ENCODE measurements around the gene GSE1. TPM values are rescaled to one million over a fixed set of nuclear protein-coding genes. Genes with fewer than 3 reads are reported as not detected.

GSE1 gene
- total RNA-seq, 2 experiments from 2014 or later: 15.3 to 16.0 TPM

GRCh38 chr16:85618521-85618920 lies 5.4 kb downstream of the GSE1 start:
- no peak for DNase-seq
- Mint-ChIP-seq H3K9me3 (no peaks in the 10 kb centered on the region), H3K27ac (no peak overlapping the region), H3K4me3 (no peak overlapping the region), H3K36me3 (no peaks in the 10 kb centered on the region), H3K4me1 (ENCODE audit: low read depth) (peaks cover 28% of the 10 kb centered on the region), H3K27me3 (peaks cover 7% of the 10 kb centered on the region)
- ChIA-PET POLR2A (interaction anchor here (0.5 to 0.6 kb wide), 2 partner anchors 65 to 104 kb away, joined by 4 to 5 read pairs; no protein-coding TSS in a partner anchor), CTCF (interaction anchor here (0.9 to 3.7 kb wide), 3 partner anchors 8 to 197 kb away, joined by 3 to 36 read pairs (median 3); no protein-coding TSS in a partner anchor)
- intact Hi-C loops (cut with micrococcal nuclease): loop anchor here (10.0 kb wide), 1 partner anchor 314 kb away; no protein-coding TSS in a partner anchor

DNA sequence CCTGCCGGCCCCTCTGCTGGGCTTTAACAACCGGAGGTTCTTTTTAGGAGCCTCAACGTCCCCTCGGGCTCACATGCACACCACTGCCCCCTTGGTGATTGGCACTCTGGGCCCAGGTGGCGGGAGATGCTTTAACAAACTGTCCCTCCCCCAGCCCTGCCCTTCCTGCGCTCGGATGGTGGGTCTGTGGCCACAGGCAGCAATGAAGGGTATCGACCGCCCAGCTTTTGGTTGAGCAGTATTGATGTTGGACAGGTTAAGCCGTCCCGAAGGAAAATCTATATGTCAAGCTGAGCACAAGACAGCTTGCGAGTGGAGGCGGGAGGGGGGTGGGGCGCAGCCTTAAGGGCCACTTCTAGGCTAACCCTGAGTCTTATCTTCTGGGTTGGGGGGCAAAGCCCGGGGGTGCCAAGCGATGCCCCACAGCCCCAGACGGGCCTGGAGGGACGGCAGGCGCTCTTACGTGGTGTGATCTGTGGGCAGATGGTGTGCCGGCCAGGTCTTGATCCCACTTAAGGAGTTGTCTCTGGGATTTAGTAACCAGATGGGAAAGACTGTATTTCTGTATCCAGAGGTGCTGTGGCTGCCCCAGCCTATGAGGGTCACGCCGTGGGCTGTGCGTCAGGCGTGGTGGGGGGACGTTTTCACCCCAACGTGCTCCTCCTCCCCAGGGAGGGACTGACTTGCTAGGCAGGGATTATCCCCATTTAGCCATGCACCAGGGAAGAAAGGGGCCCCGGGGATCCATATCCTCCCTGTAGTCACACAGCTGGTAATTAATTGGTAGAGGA lies 6.2 kb downstream of the GSE1 start:
- CTCF ChIA-PET: interaction anchor here (1.2 to 1.5 kb wide), 2 partner anchors 191 to 198 kb away, joined by 3 to 4 read pairs; no protein-coding TSS in a partner anchor
- H3K4me1 Mint-ChIP-seq (ENCODE audit: low read depth): peaks cover 28% of the 10 kb centered on the region

DNA sequence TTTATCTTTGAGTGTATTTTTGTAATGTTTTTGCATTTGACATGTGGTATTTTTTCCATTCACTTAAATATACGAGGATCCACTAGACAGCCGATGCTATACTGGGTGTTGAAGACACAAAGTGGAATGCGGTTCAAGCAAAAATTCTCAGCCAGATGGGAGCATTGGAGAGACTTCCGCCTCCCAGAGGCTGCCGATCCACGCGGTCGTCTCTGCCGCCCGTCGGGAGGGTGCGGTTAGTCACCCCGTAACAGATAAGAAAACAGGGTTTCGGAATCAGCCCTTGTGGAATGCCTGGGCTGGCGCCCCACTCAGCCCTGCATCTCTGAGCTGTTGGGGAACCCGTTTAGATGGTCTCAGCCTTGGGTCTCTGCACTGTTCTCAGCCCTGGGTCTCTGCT lies 7.3 kb downstream of the GSE1 start:
- Mint-ChIP-seq H3K4me1 (ENCODE audit: low read depth) (peaks cover 23% of the 10 kb centered on the region), H3K4me3 (no peak overlapping the region), H3K27me3 (peaks cover 7% of the 10 kb centered on the region), H3K27ac (no peak overlapping the region), H3K9me3 (no peaks in the 10 kb centered on the region), H3K36me3 (no peaks in the 10 kb centered on the region)
- DNase-seq: no peak
- POLR2A ChIA-PET: no interaction called here
- intact Hi-C loops (cut with micrococcal nuclease): no loop called here
- CTCF ChIA-PET: interaction anchor here (1.2 kb wide), 1 partner anchor 192 kb away, joined by 4 read pairs; no protein-coding TSS in a partner anchor

More for the DNA sequence above, 6.2 kb downstream of the GSE1 start:
- Mint-ChIP-seq H3K27ac (no peak overlapping the region), H3K36me3 (no peaks in the 10 kb centered on the region), H3K4me3 (no peak overlapping the region), H3K9me3 (no peaks in the 10 kb centered on the region), H3K27me3 (peaks cover 7% of the 10 kb centered on the region)
- POLR2A ChIA-PET: interaction anchor here (0.5 to 0.6 kb wide), 2 partner anchors 64 to 103 kb away, joined by 4 to 5 read pairs; no protein-coding TSS in a partner anchor
- DNase-seq: no peak
- intact Hi-C loops (cut with micrococcal nuclease): loop anchor here (10.0 kb wide), 1 partner anchor 314 kb away; no protein-coding TSS in a partner anchor

DNA sequence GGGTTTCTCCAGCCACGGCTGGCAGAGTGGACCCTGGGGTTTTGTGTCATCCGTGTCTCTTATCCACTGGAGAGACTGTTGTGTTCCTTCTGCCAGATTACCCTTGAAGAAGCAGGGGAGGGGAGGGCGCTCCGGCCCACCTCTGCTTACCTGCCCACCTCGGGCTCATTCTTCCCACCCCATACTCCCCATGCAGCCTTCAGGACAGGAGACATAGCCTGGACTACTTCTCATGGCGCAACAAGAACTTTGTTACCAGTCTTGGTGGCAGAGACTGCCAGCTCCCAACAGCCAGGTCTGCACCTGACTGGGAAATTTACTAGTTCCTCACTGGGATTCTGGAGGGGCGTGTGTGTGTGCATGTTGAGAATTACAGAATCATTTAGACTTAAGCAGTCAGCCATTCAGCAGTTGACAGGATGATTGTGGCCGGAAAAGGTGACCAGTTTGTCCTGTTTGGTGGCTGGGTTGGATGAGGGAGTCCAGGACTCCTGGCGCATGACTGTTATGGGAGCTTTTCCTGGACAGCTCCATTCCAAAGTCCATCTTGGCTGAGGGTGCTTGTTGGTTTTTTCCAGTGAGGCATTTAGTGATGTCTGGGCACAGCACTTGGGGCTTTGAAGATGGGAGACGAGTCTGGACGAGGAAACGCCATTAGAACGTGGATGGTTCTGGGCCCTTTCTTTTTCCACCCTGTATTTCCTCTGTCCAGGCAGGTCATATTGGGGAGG lies 8.7 kb downstream of the GSE1 start:
- intact Hi-C loops (cut with micrococcal nuclease): no loop called here
- no peak for DNase-seq
- ChIA-PET CTCF (interaction anchor here (1.0 kb wide), 1 partner anchor 9 kb away, joined by 3 read pairs; the partner anchor contains the start of gene GSE1), POLR2A (no interaction called here)
- Mint-ChIP-seq H3K9me3 (no peaks in the 10 kb centered on the region), H3K36me3 (no peaks in the 10 kb centered on the region), H3K4me1 (ENCODE audit: low read depth) (peaks cover 12% of the 10 kb centered on the region), H3K4me3 (no peak overlapping the region), H3K27me3 (peaks cover 2% of the 10 kb centered on the region), H3K27ac (no peak overlapping the region)

DNA sequence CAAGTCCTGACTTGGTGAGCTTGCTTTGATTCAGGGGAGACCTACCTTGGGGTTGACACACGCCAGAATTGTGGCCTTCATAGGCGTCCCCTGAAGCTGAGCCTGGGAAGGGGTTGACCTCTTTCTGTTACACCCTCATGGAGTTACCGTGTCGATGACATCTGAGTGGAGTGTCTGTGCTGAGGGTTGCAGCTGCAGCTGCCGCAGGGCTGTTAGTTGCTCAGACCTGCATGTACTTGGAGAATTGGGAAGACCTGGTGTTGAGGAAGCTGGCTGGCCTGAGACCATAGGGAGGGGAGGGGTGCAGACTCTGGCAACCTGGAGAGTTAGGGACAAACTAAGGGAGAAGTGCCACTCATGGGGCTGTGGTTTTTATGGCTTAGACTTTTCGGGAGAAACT lies 9.6 kb downstream of the GSE1 start:
- DNase-seq: no peak
- H3K36me3 Mint-ChIP-seq: no peaks in the 10 kb centered on the region
- no peak overlapping the region for H3K4me3 Mint-ChIP-seq
- H3K9me3 Mint-ChIP-seq: no peaks in the 10 kb centered on the region
- CTCF ChIA-PET: no interaction called here
- POLR2A ChIA-PET: no interaction called here
- peaks cover 9% of the 10 kb centered on the region for H3K4me1 Mint-ChIP-seq (ENCODE audit: low read depth)
- no peaks in the 10 kb centered on the region for H3K27me3 Mint-ChIP-seq
- intact Hi-C loops (cut with micrococcal nuclease): no loop called here
- no peak overlapping the region for H3K27ac Mint-ChIP-seq

DNA sequence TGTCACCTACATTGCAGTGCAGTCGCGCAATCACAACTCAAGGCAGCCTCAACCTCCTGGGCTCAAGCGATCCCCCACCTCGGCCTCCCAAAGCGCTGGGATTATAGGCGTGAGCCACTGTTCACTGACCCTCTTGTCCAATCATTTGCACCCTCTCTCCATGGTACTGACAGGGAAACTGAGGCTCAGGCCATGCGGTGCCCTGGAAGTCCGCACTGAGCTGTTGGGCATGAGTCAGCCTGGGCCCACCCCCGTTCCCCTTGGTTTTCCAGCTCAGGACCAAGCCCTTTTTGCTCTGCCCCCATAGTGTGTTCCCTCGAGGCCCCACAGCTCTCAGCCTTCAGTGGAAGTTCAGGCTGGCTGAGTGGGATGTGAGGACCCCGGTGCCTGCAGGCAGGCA lies 10.1 kb downstream of the GSE1 start:
- intact Hi-C loops (cut with micrococcal nuclease): no loop called here
- POLR2A ChIA-PET: no interaction called here
- H3K4me3 Mint-ChIP-seq: no peak overlapping the region
- peaks cover 5% of the 10 kb centered on the region for H3K4me1 Mint-ChIP-seq (ENCODE audit: low read depth)
- no peaks in the 10 kb centered on the region for H3K9me3 Mint-ChIP-seq
- no peaks in the 10 kb centered on the region for H3K36me3 Mint-ChIP-seq
- DNase-seq: no peak
- no peaks in the 10 kb centered on the region for H3K27me3 Mint-ChIP-seq
- no peak overlapping the region for H3K27ac Mint-ChIP-seq
- CTCF ChIA-PET: interaction anchor here (1.8 to 5.8 kb wide), 2 partner anchors 7 to 202 kb away, joined by 5 to 36 read pairs; no protein-coding TSS in a partner anchor

- ChIA-PET CTCF (interaction anchor here (1.8 to 5.8 kb wide), 2 partner anchors 8 to 203 kb away, joined by 5 to 36 read pairs; no protein-coding TSS in a partner anchor), POLR2A (no interaction called here)
- intact Hi-C loops (cut with micrococcal nuclease): no loop called here
- H3K27ac Mint-ChIP-seq: no peak overlapping the region
- DNase-seq: no peak
- peaks cover 5% of the 10 kb centered on the region for H3K36me3 Mint-ChIP-seq
- H3K9me3 Mint-ChIP-seq: no peaks in the 10 kb centered on the region
- peaks cover 5% of the 10 kb centered on the region for H3K4me1 Mint-ChIP-seq (ENCODE audit: low read depth)
- no peaks in the 10 kb centered on the region for H3K27me3 Mint-ChIP-seq
- H3K4me3 Mint-ChIP-seq: no peak overlapping the region
Measured at GRCh38 chr16:85623997-85624601, 11.0 kb downstream of the GSE1 start.

- CTCF ChIA-PET: interaction anchor here (1.8 to 5.8 kb wide), 2 partner anchors 8 to 204 kb away, joined by 5 to 36 read pairs; no protein-coding TSS in a partner anchor
- POLR2A ChIA-PET: no interaction called here
- H3K4me3 Mint-ChIP-seq: no peak overlapping the region
Measured at GRCh38 chr16:85624646-85625045, 11.5 kb downstream of the GSE1 start.

DNA sequence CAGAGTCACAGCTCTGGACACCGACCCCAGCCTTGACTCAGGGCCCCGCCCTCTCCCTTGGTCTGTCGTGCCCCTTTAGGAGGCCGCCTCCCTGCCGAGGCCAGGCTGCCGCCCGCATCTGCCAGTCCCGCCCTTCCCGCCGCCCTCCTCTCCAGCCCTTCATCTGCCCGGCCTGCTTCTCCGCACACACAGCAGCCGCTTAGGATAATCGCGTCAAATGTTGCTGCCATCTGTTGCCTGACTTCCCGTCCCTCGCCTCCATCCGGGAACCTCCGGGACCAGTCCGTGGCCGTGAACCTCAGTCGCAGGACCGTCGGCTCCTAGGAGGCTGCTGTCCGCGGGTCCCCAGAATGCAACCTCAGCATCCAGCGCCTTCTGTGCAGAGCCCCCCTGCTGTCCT lies 11.9 kb downstream of the GSE1 start:
- Mint-ChIP-seq H3K4me1 (ENCODE audit: low read depth) (peaks cover 5% of the 10 kb centered on the region), H3K27me3 (no peaks in the 10 kb centered on the region), H3K27ac (no peak overlapping the region), H3K36me3 (peaks cover 8% of the 10 kb centered on the region), H3K9me3 (peaks cover 7% of the 10 kb centered on the region), H3K4me3 (no peak overlapping the region)
- intact Hi-C loops (cut with micrococcal nuclease): no loop called here
- POLR2A ChIA-PET: no interaction called here
- CTCF ChIA-PET: interaction anchor here (1.8 to 5.8 kb wide), 2 partner anchors 8 to 204 kb away, joined by 5 to 36 read pairs; no protein-coding TSS in a partner anchor
- no peak for DNase-seq

More at GRCh38 chr16:85624646-85625045, 11.5 kb downstream of the GSE1 start:
- Mint-ChIP-seq H3K36me3 (peaks cover 6% of the 10 kb centered on the region), H3K27ac (no peak overlapping the region), H3K4me1 (ENCODE audit: low read depth) (peaks cover 5% of the 10 kb centered on the region), H3K27me3 (no peaks in the 10 kb centered on the region), H3K9me3 (peaks cover 3% of the 10 kb centered on the region)
- no peak for DNase-seq
- intact Hi-C loops (cut with micrococcal nuclease): no loop called here

- H3K27ac Mint-ChIP-seq: no peak overlapping the region
- peaks cover 5% of the 10 kb centered on the region for H3K4me1 Mint-ChIP-seq (ENCODE audit: low read depth)
- DNase-seq: no peak
- CTCF ChIA-PET: interaction anchor here (5.8 kb wide), 1 partner anchor 9 kb away, joined by 36 read pairs; no protein-coding TSS in a partner anchor
- no peak overlapping the region for H3K4me3 Mint-ChIP-seq
- peaks cover 8% of the 10 kb centered on the region for H3K36me3 Mint-ChIP-seq
- peaks cover 11% of the 10 kb centered on the region for H3K9me3 Mint-ChIP-seq
- intact Hi-C loops (cut with micrococcal nuclease): no loop called here
- POLR2A ChIA-PET: no interaction called here
- H3K27me3 Mint-ChIP-seq: no peaks in the 10 kb centered on the region
Measured at GRCh38 chr16:85625485-85626117, 12.5 kb downstream of the GSE1 start.

GRCh38 chr16:85626191-85626981 lies 13.3 kb downstream of the GSE1 start:
- Mint-ChIP-seq H3K9me3 (peaks cover 11% of the 10 kb centered on the region), H3K4me1 (ENCODE audit: low read depth) (peaks cover 5% of the 10 kb centered on the region), H3K27ac (no peak overlapping the region), H3K27me3 (no peaks in the 10 kb centered on the region), H3K36me3 (peaks cover 8% of the 10 kb centered on the region), H3K4me3 (no peak overlapping the region)
- POLR2A ChIA-PET: no interaction called here
- CTCF ChIA-PET: interaction anchor here (0.7 to 5.8 kb wide), 2 partner anchors 10 to 206 kb away, joined by 4 to 36 read pairs; no protein-coding TSS in a partner anchor
- no peak for DNase-seq
- intact Hi-C loops (cut with micrococcal nuclease): no loop called here
